ENCODE measurements around the gene ITGA11. TPM values are rescaled to one million over a fixed set of nuclear protein-coding genes. Genes with fewer than 3 reads are reported as not detected.

ITGA11 gene
- total RNA-seq, 1 donor from 2014 or later: 22.8 TPM

- no peak for DNase-seq (ENCODE audit: low spot score)
Measured at GRCh38 chr15:68292967-68293366, 139.0 kb downstream of the ITGA11 start.

GRCh38 chr15:68292157-68292781, 139.7 kb downstream of the ITGA11 start:
- DNase-seq (ENCODE audit: low spot score): no peak

- no peak for DNase-seq (ENCODE audit: low spot score)
Measured at GRCh38 chr15:68290715-68291114, 141.2 kb downstream of the ITGA11 start.

GRCh38 chr15:68289621-68290352, 142.2 kb downstream of the ITGA11 start:
- no peak for DNase-seq (ENCODE audit: low spot score)

- no peak for DNase-seq (ENCODE audit: low spot score)
Measured at GRCh38 chr15:68289057-68289456, 142.9 kb downstream of the ITGA11 start.

GRCh38 chr15:68286256-68286655, 145.7 kb downstream of the ITGA11 start:
- no peak for DNase-seq (ENCODE audit: low spot score)

- no peak for DNase-seq (ENCODE audit: low spot score)
Measured at GRCh38 chr15:68285259-68285980, 146.5 kb downstream of the ITGA11 start.

- no peak for DNase-seq (ENCODE audit: low spot score)
Measured at GRCh38 chr15:68284616-68285258, 147.2 kb downstream of the ITGA11 start.

GRCh38 chr15:68283401-68283800, 148.6 kb downstream of the ITGA11 start:
- DNase-seq (ENCODE audit: low spot score): no peak

- no peak for DNase-seq (ENCODE audit: low spot score)
Measured at GRCh38 chr15:68281008-68281407, 151.0 kb downstream of the ITGA11 start.

GRCh38 chr15:68279779-68280753, 151.9 kb downstream of the ITGA11 start:
- no peak for DNase-seq (ENCODE audit: low spot score)

GRCh38 chr15:68278595-68279405, 153.2 kb downstream of the ITGA11 start:
- DNase-seq (ENCODE audit: low spot score): no peak

- peak; percentile 70 for DNase-seq (ENCODE audit: low spot score)
Measured at GRCh38 chr15:68278345-68278594, 153.7 kb downstream of the ITGA11 start.

- DNase-seq (ENCODE audit: low spot score): peak; percentile 94
Measured at GRCh38 chr15:68277603-68278344, 154.2 kb downstream of the ITGA11 start, which contains the start of gene FEM1B. TSS of gene FEM1B (plus strand) at chr15:68277745. CDS start at chr15:68278418, 673 bp downstream.

GRCh38 chr15:68277131-68277602, 154.8 kb downstream of the ITGA11 start:
- no peak for DNase-seq (ENCODE audit: low spot score)

GRCh38 chr15:68276668-68277067, 155.3 kb downstream of the ITGA11 start:
- DNase-seq (ENCODE audit: low spot score): no peak

- no peak for DNase-seq (ENCODE audit: low spot score)
Measured at GRCh38 chr15:68275165-68275746, 156.7 kb downstream of the ITGA11 start.

GRCh38 chr15:68274201-68274848, 157.6 kb downstream of the ITGA11 start:
- DNase-seq (ENCODE audit: low spot score): no peak
